Lower leg skin (tissue), 3 donors: ENCODE data around the gene NHLRC2.

ENCODE experiments used
- CTCF ChIP-seq, 3 donors: fragments of 450-650 bp; IDR thresholded peaks; one replicate each; pipeline ENCODE4 v1.5.1; 2016; ENCODE audit warnings: antibody characterized with exemption in 3 of 3, mild to moderate bottlenecking in 3 of 3, moderate library complexity in 2 of 3
- POLR2A ChIP-seq, 2 donors: fragments of 450-650 bp; IDR thresholded peaks; one replicate each; pipeline ENCODE4 v1.6.1; 2016 to 2017; ENCODE audit warnings: antibody characterized with exemption in 2 of 2, mild to moderate bottlenecking in 1 of 2, moderate library complexity in 1 of 2

- TF ChIP-seq CTCF (IDR thresholded peaks at IDR 0.05) (no peak), POLR2A (IDR thresholded peaks at IDR 0.05) (no peak)
These were observed 76.1 kb downstream of the NHLRC2 start for GRCh38 chr10:113930482-113931057.
